HepG2 (cell line): ENCODE data around the gene RRP36. TPM values are rescaled to one million over a fixed set of nuclear protein-coding genes. Genes with fewer than 3 reads are reported as not detected.
A peak's percentile ranks its signal among the peaks of the same experiment; 100 is the strongest.

Experiments used
- ARHGAP35 ChIP-seq: sonication (generic); formaldehyde crosslinking; IDR thresholded peaks from 2 replicates; pipeline ENCODE4 v1.9.0; 2022; ENCODE audit warnings: mild to moderate bottlenecking, inconsistent platforms, moderate library complexity, missing genetic modification reagents, borderline replicate concordance
- ATF2 ChIP-seq: sonication (generic); formaldehyde crosslinking; IDR thresholded peaks from 2 replicates; pipeline ENCODE4 v1.4.0; 2020; ENCODE audit warnings: missing genetic modification reagents
- DNMT3B ChIP-seq: conservative IDR thresholded peaks from 2 replicates; pipeline ENCODE4 v1.6.1; 2016; ENCODE audit warnings: missing biosample characterization, control low read depth
- MTERF4 ChIP-seq: sonication (generic); formaldehyde crosslinking; IDR thresholded peaks from 2 replicates; pipeline ENCODE4 v1.8.0; 2023; ENCODE audit warnings: mild to moderate bottlenecking, missing genetic modification reagents
- NFYC ChIP-seq: IDR thresholded peaks from 2 replicates; pipeline ENCODE4 v1.6.1; 2016; ENCODE audit warnings: missing genetic modification reagents, missing compliant biosample characterization
- SAP130 ChIP-seq: IDR thresholded peaks from 2 replicates; pipeline ENCODE4 v1.6.1; 2016; ENCODE audit warnings: low read depth
- SMAD1 ChIP-seq: sonication (generic); formaldehyde crosslinking; IDR thresholded peaks from 2 replicates; pipeline ENCODE4 v1.4.0; 2020; ENCODE audit warnings: missing genetic modification reagents, low read depth, mild to moderate bottlenecking, borderline replicate concordance
- SMAD3 ChIP-seq: sonication (generic); formaldehyde crosslinking; IDR thresholded peaks from 2 replicates; pipeline ENCODE4 v1.4.0; 2020; ENCODE audit warnings: missing genetic modification reagents
- SMAD9 ChIP-seq: sonication (generic); formaldehyde crosslinking; IDR thresholded peaks from 2 replicates; pipeline ENCODE4 v1.5.1; 2020; ENCODE audit warnings: mild to moderate bottlenecking, missing genetic modification reagents
- SMC3 ChIP-seq: IDR thresholded peaks from 2 replicates; pipeline ENCODE4 v1.6.1; 2011; ENCODE audit warnings: low read length, improper control_type of control experiment
- SRSF9 ChIP-seq: fragments of 200-400 bp; formaldehyde crosslinking; IDR thresholded peaks from 2 replicates; pipeline ENCODE4 v1.6.1; 2018; ENCODE audit warnings: borderline replicate concordance, mild to moderate bottlenecking, low read depth, low read length; ENCODE audit not compliant: insufficient read depth, poor library complexity, severe bottlenecking
- ZC3H13 ChIP-seq: sonication (generic); formaldehyde crosslinking; IDR thresholded peaks from 2 replicates; pipeline ENCODE4 v1.8.1; 2023; ENCODE audit warnings: mild to moderate bottlenecking, missing genetic modification reagents, moderate library complexity
- ZNF318 ChIP-seq: sonication (generic); formaldehyde crosslinking; IDR thresholded peaks from 2 replicates; pipeline ENCODE4 v1.4.0; 2020; ENCODE audit warnings: mild to moderate bottlenecking, missing genetic modification reagents
- ZNF570 ChIP-seq: sonication (generic); formaldehyde crosslinking; IDR thresholded peaks from 2 replicates; pipeline ENCODE4 v1.4.0; 2020; ENCODE audit warnings: mild to moderate bottlenecking, missing genetic modification reagents, borderline replicate concordance
- ZNF816 ChIP-seq: sonication (generic); formaldehyde crosslinking; IDR thresholded peaks from 2 replicates; pipeline ENCODE4 v1.8.0; 2022; ENCODE audit warnings: missing genetic modification reagents, mild to moderate bottlenecking, borderline replicate concordance
- ZNF83 ChIP-seq: sonication (generic); formaldehyde crosslinking; IDR thresholded peaks from 2 replicates; pipeline ENCODE4 v1.4.0; 2020; ENCODE audit warnings: missing genetic modification reagents, mild to moderate bottlenecking, borderline replicate concordance
- ZSCAN31 ChIP-seq: sonication (generic); formaldehyde crosslinking; IDR thresholded peaks from 2 replicates; pipeline ENCODE4 v1.5.0; 2020; ENCODE audit warnings: low read depth, mild to moderate bottlenecking, missing genetic modification reagents
- polyA plus RNA-seq, 8 experiments: library from polyadenylated mRNA; depleted of rRNA in 3 of 8; stranded (reverse) in 7 of 8; unstranded in 1 of 8; fragments of >200 nt; fragmentation: Illumina TruSeq in 4 of 8; extraction: Trizol in 4 of 8; gene quantifications; 2 replicates each; pipeline versions ENCODE4 v1.2.1 to v1.2.3, GENCODE V29; 2011 to 2016; ENCODE audit warnings: low read depth in 4 of 8, missing spikeins in 1 of 8, mixed read lengths in 1 of 8; ENCODE audit not compliant: insufficient read depth in 1 of 8
- total RNA-seq, 5 experiments: library from RNA; depleted of rRNA; stranded (reverse); fragments of >200 nt; fragmentation: Illumina TruSeq; extraction: Trizol; gene quantifications; 2 replicates each; pipeline ENCODE4 v1.2.3, GENCODE V29; 2016; ENCODE audit warnings: low read depth in 1 of 5

The RRP36 gene
- total and polyA plus RNA-seq, 2 of the 13 experiments (the other 11 are each of a cell fraction or from before 2014, with no cell fraction given), result 29.5 to 144 TPM

- TF ChIP-seq ATF2 (CRISPR knock-in tag), result no peak
- no peak for TF ChIP-seq SMAD3 (CRISPR knock-in tag)
- TF ChIP-seq MTERF4 (CRISPR knock-in tag), result 0 out of 2 replicates have a peak, but pooled peaks have one; percentile 7
- peak; percentile 36; the same call in 1 of the 2 replicates for TF ChIP-seq SMAD1
- TF ChIP-seq DNMT3B (CRISPR knock-in tag), result no peak
- TF ChIP-seq SMAD9, result no peak
- TF ChIP-seq ZNF816 (CRISPR knock-in tag), result no peak
- TF ChIP-seq SRSF9, result no peak
- TF ChIP-seq ZSCAN31 (CRISPR knock-in tag), result peak; percentile 71
- TF ChIP-seq ZC3H13, result 0 out of 2 replicates have a peak, but pooled peaks have one; percentile 12
- 0 out of 2 replicates have a peak, but pooled peaks have one; percentile 80 for TF ChIP-seq ARHGAP35 (CRISPR knock-in tag)
- peak; percentile 29; the same call in 1 of the 2 replicates for TF ChIP-seq ZNF83 (CRISPR knock-in tag)
- TF ChIP-seq SMC3, result no peak
- TF ChIP-seq NFYC, result no peak; the same call in none of the 2 replicates
- TF ChIP-seq SAP130 (CRISPR knock-in tag), result peak; percentile 99
- no peak for TF ChIP-seq ZNF318 (CRISPR knock-in tag)
- TF ChIP-seq ZNF570 (CRISPR knock-in tag), result no peak
Observed at GRCh38 chr6:43013843-43014433, 7.5 kb upstream of the RRP36 start, which contains the start of the genes KLHDC3 and MEA1 (continued).
